HPDE6-E6E7 (cell line): ENCODE results near the gene DLG2.

Experiments used
- DNase-seq: peaks from one replicate; pipeline ENCODE4 v3.0.0; 2011; ENCODE audit warnings: missing footprints; ENCODE audit errors: extremely low spot score

The DLG2 gene

DNA sequence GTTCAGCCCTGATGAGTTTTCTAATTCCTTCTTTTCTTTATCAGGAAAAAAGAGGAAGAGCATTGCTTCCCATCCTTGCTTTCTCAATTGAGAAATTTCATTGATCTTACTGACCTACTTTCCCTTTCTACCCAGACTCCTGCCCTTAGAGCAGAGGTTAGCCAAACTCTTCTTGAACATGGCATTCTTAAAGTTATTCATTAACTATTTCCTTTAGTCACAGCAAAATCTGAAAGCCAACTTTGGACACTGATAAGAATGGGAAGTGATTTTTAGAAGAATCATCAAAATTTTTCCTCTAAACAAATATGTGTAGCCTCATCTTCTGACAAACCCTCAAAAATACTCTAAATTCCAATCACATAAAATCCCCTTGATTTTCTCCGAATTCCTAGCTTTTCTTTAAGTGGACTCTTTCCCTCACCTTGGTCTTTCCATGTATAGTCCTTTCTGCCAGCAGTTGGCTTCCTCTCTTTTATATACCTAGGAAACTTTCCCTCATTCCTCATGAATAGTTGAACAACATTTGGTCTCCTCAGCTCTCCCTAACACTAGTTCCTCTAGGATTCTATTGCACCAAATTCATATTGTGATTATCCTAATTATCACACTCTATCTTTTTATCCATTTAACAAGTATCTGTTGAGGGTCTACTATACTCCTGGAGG lies 1774.2 kb downstream of the DLG2 start:
- no peak for DNase-seq

DNA sequence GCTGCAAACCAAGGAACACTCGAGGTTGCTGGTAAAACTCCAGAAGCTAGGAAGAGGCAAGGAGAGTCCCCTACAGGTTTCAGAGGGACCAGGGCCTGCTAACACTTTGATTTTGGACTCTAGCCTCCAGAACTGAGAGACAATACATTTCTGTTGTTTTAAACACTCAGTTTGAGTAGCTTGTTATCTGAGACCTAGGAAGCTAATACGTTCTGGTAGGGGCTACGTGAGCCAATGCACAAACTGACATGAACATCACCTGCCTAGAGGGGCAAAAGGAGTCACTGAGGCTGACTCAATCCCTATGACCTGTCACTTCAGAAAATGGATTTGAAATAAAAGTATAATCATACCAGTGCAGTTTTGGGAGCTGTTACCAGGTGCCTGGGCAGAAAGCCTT lies 1775.1 kb downstream of the DLG2 start:
- DNase-seq = no peak

DNA sequence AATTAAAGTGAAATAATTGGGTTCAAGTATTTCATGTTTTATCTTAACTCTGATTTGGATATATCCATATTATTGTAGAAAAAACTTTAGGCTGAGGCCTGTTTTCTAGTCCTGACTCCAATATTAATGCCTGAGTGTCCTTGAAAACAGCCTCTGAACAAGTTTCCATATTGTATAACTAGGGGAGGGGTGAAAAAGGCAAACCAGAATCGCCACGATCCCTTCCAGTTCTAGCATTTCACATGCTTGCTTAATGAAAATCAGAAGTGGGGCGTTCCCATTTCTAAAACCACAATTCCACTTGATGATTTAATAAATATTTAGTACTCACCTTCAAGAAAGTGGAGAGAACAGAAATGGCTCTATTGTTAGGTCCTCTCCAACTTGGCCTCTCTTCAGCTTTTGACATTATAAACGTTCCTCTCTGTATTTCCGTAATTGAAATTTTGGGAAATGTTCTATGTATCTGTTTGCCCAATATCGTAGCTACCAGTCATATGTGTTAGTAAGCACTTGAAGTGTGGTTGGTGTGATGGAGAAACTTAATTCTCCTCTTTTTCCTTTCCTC lies 1779.6 kb downstream of the DLG2 start:
- no peak for DNase-seq

DNA sequence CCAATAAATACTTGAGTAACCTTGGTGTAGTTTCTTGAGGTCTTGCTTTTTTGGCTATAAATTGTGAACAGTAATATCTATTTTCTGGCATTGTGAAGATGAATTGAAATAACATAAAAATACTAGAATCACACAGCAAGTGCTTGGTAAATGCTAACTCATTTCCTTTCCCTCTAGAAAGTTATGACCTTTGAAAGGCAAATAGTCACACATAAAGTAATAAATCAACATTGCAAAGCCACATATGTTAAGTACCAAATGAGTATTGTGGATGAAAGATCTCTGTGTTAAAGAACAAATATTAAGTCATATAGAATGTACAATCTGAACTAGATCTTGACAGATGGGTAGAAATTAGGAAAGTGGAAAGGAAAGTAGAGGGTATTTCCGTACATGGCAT lies 1781.3 kb downstream of the DLG2 start:
- DNase-seq = no peak

DNA sequence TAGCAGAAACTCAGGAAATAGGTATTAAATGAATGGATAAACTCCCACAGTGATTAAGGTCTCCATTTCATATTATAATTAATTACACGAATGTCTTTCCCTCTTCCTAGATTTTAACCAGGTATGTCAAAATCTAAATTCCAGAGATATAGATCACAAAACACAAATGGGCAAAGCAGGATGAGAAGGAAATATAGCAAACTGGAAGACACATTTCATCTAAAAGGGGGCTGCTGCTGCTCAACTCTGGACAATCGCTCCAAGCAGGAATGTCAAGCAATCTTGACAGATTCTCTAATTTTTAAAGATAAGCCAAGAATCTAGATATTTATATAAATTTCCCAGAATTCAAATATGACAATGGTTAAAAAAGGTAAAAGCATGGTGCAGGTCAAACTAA lies 1786.8 kb downstream of the DLG2 start:
- DNase-seq = no peak

DNA sequence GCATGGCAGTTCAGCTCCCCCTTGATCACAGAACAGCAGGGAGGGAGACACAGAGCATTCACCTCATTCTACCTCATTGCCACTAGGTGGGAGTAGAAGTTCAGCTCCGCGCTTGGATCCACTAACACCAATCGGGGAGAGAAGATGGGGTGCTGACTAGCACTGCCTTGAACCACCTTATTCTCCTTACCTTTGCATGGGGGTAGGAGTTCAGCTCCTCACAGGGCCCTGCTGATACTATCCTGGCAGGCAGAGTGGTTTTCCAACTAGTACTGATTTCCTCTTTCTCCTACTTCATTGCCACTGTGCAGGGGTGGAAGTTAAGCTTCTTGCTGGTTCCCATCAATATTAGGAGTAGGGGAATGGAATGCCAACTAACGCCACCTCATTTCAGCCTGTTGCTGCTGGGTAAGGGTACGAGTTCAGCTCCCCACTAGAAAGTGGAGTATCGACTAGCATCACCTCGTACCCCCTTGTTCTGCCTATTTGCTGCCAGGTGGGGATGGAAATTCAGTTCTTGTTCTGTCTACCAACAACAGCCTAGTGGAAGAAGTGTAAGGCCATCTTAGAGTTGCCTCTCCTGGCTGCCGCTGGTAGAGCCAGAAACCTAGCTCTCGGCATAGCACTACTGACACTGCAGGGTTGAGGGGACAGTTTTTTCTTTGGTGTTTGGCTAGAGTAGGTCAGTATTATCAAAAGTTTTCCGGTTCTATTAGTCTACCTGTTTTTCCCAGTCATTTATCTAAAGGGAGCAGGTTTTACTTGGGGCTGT lies 1790.1 kb downstream of the DLG2 start:
- peak; percentile 51 for DNase-seq

DNA sequence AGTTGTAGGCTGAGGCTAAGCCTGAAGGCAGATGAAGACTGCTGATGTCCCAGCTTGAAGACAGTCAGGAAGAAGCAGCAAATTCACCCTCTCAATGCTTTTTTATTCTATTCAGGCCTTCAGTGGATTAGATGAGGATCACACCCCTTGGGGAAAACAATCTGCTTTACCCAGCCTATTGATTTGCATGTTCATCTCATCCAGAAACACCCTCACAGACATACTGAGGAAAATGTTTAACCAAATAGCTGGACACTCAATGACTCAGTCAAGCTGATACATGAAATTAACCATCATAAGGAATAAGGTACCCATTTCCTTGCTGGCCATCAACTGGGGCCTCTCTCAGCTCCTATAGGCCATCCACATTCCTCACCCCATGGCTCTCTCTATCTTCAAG lies 1791.1 kb downstream of the DLG2 start:
- no peak for DNase-seq

DNA sequence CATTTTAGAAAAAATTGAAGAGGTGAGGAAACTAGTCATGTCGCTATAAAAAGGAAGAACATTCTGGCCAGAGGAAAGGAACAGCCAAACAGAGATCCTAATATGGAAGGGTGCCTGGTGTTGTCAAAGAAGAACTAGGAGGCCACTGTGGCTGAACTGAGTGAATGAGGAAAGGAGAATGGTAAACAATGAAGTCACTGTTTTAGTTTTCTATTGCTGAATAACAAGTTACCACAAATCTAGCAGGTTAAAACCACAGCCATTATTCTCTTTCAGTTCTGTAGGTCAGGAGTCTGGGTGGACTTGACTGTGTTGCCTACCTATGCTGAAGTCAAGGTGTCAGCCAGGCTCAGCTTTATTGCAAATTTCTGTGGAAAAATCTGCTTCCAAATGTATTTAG lies 1791.7 kb downstream of the DLG2 start:
- no peak for DNase-seq

DNA sequence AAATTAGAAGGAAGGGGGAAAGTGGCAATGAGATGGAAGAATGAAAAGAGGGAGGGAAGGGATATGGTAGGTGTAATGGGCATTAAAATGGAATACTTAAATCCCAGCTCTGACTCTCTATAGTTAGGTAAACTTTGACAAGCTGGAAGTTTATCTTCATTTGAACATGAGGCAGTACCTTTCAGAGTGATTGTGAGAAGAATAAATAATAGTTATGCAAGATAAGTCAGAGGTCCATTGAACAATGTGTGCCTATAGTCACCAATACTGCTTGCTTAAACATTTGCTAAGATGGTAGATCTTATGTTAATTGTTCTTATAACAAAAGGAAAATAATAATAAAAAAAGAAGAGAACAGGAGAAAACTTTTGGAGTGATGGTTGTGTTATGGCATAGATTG lies 1795.2 kb downstream of the DLG2 start:
- no peak for DNase-seq

DNA sequence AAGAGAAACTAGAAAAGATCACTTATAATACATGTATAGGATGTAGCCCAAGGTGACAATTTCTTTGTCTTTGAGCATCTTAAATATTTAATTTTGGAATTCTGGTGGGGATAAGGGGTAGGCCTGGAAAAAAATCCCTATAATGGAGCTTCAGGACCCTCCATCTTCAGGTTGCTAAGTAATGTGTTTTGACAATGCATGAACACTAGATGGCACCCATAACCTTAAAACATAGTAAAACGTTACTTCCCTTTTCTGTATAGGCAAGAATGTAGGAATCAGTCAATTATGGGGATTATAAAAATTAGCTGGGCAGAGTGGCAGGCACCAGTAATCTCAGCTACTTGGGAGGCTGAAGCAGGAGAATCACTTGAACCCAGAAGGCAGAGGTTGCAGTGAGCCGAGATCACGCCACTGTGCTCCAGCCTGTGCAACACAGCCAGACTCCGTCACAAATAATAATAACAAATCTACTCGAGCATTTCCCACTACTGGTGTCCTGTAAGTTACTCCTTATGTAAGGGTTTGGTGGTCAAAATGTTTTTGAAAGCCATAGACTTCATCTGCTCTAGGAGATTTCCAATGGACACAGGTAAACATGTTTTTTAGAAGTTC lies 1799.1 kb downstream of the DLG2 start:
- no peak for DNase-seq

DNA sequence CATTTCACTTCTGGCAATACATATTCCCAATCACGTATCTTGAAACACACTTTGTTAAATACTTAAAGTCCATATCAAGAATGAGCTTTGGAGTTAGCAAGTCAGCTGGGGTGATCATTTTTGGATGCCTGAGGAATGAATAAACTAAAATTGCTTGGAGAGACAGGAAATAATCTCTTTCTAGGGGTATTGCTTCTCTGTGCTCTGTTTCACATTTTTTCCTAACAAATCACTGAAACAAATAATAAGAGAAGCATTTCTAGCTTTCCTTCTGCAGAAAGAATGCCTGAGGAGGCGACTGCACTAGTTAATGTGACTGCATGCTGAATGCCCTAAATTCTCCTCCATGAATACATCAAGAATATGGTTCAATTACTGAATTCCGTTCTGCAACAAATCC lies 1799.6 kb downstream of the DLG2 start:
- DNase-seq = no peak

DNA sequence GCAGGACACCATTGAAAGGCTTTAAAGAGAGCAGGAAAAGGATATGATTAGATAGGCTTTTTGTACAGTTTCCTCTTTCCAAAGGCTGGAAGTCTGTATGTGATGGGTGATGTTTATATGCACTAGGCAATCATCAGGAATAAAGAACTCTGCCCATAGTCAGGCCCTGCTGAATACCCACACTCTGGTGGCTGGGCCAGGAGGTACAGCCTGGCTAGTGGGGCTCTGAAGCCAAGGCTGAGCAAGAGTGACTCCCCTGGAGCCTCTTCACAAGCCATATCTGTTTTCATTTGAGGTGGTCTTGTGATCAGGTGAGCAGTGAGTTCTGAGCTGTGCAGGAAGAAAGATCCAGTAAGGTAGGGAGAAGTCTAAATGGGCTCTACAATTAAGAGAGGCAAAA lies 1801.1 kb downstream of the DLG2 start:
- no peak for DNase-seq

DNA sequence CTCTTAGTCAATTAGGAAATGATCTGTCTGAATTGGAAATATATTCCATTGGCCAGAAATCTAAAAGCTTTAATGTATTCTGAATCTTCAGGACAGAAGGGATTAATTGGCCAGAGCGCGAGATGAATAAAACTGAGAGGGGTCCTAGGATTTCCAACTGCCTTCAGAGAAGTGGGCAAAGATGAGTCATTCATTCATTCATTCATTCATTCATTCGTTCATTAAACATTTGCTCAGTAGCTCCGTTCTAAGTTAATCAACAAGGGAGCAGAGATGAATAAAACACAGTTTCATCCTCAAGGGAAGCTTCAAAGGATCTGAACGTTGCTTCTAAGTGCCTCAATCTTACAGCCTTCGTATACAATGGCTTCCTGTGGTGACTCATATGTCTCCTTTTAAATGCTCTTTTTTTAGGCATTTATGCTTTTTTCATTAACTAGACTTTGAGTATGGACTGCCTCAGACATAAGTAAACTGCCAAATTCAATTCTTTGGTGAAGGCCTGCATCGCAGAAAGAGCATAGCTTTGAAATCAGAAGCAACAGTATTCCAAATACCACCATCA lies 1803.6 kb downstream of the DLG2 start:
- no peak for DNase-seq

DNA sequence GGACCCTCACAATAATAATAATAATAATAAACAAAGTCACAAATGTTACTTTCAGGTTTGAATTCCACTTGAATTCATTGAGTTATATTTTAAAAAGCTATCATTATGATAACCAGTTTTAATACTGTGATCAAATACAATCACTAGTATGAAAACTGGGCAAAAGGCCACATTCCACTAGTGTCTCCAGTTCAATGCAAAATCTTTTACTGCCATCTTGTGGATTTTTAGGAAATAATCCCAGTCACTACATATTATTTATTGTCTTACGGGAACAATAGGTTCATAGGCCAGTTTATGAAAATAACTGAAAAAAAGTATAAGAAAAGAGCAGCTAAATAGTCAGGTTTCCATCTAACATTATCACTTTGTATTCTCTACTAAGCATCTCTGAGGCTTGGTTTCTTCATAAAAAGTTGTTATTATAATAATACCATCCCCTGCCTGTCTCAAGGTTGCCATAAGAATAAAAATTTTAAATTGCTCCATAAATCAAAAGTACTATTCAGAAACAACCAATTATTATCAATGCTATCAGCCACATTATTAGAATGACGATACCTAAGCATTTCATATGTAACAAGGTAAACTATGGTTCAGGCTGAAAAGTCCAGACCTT lies 1807.1 kb downstream of the DLG2 start:
- DNase-seq = peak; percentile 25

DNA sequence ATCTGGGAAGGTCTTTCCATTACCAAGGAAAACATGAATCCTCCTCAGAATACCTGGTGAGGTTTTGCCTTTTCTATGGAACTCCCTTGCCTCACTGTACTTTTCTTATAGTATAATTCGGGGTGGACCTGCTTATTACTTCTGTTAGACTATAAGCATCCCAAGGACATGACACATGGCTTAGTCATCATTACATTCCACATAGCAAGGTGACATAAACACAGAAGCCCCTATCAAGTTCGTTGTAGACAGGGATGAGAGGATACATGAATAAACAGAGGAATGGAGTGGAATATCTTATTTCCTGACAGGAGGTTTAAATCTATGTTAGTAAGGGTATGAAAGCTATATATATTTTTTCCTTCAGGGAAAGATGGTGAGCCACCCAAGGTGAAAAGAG lies 1808.8 kb downstream of the DLG2 start:
- DNase-seq = no peak

DNA sequence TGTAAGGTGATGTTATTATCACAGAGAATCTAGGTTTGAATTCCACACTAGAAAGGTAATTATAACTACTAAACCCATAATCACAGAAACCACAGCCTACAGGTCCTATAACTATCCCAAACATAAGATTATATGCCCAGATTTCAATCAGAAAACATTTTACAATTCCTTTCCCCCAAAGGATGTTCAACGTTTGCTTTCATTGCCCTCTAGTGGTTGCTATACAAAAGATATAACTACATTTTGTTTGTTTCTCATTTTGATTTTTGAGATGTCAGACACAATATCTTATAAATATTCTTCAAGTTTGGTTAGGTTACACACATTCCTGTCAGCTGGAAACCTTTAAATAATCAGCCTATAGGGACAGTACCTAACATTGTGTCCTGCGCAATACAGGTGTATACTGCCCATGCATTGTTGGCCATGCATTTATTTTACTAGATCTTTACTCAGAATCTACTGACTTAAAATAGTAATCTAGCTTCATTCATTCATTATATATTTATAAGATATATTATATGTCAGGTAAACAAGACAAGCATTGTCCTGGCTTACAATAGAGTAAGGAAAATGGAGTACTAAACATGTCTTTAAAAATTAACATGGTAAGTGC lies 1810.5 kb downstream of the DLG2 start:
- DNase-seq = no peak

DNA sequence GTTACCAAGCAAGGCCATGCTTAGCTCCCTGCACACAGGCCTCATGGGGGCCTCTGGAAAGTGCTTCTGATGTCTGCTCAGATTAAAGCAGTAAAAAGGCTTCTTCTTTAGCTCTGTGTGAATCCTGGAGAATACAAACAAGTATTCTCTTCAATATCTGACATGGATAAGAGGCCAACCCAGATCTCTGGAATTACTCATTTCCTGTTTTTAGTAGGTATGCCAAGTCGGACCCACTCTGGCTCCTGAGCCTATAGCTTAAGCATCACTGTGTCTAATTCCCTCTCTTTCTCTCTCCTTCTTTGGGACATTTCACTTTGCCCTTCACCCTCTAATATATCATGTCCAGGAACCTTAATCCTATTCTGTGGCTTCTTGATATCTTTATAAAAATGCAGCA lies 1811.4 kb downstream of the DLG2 start:
- DNase-seq = no peak

DNA sequence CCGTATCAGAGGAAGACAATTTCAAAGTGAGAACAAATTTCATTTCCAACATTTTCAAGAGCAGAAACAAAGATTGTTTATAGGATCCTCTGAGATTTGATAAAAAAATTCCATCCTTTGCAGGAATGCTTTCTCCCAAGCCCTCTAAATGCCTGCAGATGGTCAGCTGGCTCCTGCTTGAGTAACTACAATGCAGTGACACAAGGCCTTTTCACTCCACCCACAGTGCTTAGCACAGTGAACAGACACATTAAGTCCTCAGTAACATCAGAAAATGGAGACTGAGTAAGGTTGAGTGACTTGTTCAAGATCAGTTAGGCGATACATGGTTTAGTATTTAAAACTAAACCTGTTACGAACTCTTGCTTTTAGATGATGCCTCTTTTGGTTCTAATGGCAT lies 1813.8 kb downstream of the DLG2 start:
- DNase-seq = no peak

DNA sequence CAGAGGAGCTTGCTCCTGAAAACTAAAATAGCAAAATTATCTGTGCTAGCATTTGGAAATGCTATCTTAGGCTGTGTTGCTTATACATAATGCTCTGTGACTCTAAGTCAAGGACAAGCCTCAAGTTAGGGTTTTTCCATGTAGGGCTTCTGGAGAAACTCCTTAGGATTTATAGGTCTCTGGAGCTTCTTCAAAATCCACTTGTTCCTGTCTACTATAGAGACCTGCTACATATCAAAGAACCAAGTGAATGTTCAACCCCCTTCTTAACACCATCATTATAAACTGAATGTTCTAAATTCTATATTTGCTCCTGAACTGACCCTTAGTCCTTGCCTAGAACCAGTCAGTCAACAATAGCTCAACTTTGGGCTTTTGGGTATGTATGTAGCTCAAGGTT lies 1817.9 kb downstream of the DLG2 start:
- DNase-seq = no peak

DNA sequence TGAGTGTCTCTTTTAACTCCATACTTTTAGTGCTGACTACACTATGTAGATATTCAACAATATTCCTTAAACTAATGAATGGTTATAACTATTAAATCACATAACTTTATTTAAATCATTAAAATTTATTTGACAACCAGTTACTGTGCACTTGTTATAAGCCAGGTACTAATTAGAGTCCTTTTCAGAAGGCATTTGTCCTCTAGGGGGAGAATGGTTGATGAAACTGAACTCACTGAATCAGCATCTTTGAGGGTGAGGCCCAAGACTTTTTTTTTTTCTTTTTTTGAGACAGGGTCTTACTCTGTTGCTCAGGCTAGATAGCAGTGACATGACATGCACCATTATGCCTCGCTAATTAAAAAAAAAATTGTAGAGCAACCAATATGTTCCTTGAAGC lies 1825.3 kb downstream of the DLG2 start:
- no peak for DNase-seq

DNA sequence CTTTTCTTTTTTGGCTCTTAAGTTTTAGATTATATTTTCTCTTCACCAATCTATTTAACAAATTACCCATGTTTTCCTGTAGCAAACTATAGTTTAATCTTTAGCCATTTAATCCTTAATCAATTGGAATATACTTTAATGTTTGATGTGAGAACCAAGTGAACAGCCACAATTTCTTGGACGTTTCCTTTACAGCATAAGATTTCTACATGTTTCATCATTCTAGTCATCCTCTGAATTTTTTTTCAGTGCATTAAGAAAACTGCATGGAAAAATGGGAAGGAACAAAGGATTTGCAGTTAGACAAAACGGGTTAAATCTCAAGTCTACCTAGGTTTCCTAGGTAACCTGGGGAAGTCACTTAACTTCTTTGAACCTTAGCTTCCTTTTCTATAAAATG lies 1833.8 kb downstream of the DLG2 start:
- no peak for DNase-seq

DNA sequence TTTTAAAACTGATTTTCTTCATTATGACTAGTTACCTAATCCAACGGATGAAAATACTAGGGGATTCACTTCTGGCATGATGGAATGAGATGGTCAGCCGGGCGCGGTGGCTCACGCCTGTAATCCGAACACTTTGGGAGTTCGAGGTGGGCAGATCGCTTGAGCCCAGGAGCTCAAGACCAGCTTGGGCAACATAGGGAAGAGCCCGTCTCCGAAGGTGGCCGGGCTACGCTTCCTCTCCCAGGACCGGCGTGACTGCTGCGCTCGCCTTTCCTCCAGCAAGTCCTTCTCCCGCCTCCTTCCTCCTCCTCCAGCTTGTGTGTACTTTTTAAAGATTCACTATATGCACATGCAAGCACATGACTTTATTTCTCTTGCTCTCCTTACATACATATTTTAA lies 1835.6 kb downstream of the DLG2 start:
- no peak for DNase-seq
